ENCODE results near the gene HPS3. TPM values are rescaled to one million over a fixed set of nuclear protein-coding genes. Genes with fewer than 3 reads are reported as not detected.

Gene HPS3
- total RNA-seq, result 14.9 and 18.4 TPM in 2 replicates

DNA sequence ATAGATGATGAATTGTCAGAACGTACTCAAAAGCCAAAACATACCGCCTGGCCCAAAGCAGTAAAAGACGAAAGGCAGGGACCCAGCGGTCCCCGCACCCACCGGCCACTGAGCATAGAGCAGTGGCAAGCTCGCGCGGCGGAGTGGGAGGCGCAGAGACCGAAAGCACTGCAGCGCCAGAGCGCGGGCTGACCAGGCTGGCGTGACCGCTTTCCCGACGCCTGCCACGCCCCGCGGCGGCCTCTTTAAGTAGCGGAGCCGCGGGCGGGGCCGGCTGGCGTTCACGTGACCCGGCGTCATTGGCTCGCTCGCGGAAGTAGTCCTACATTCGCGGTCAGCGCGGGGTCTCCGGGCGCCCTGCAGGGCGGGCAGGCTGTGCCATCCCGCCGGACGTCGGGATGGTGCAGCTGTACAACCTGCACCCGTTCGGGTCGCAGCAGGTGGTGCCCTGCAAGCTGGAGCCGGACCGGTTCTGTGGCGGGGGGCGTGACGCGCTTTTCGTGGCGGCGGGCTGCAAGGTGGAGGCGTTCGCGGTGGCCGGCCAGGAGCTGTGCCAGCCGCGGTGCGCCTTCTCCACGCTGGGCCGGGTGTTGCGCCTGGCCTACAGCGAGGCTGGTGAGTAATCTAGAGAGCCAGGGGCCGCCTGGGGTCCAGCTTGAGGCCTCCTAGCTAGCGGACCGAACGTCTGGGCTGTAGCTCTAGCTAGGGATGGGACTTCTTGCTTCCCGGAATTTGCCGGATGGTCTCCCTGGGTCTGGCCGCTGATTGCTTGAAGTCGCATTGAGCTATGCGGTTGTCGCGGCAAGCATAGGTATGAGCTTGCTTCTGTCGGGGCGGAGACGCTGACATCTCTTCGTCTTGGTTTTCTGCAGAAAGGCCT lies at the start of gene HPS3:
HPS3 (plus strand) TSS at position 313 of the 880 bp plus-strand sequence; CDS start at position 399, 86 bp downstream.

GRCh38 chr3:149086232-149086988 lies 43.0 kb upstream of the HPS3 start, which contains the start of gene HLTF:
Gene HLTF (minus strand): TSS chr3:149086533. CDS start chr3:149086336, 197 bp downstream.

GRCh38 chr3:149221783-149222517 lies 92.5 kb downstream of the HPS3 start, which contains the start of gene CP:
Gene CP (minus strand): TSS chr3:149221829. CDS start chr3:149221792, 37 bp downstream.

Other genes with a start within 250 kb of the HPS3 start
- 29.3 and 44.7 TPM in 2 replicates for gene GYG1, start 138.1 kb upstream of the HPS3 start, total RNA-seq
- 18.1 and 33.5 TPM in 2 replicates for gene HLTF, start 43.1 kb upstream of the HPS3 start, total RNA-seq
- 0.81 and 2.5 TPM in 2 replicates for gene CP, start 92.2 kb downstream of the HPS3 start, total RNA-seq
- gene TM4SF18, start 204.0 kb downstream of the HPS3 start, total RNA-seq, result 248 and 498 TPM in 2 replicates
- gene TM4SF1, start 248.0 kb downstream of the HPS3 start, total RNA-seq, result 1,004 and 1,541 TPM in 2 replicates